ENCODE results near the gene LRRC8B. TPM values are rescaled to one million over a fixed set of nuclear protein-coding genes. Genes with fewer than 3 reads are reported as not detected.

Gene LRRC8B
- total RNA-seq, 3 donors from 2014 or later (not counting 1 experiment from before 2014, with no cell fraction given), result 1.7 to 2.9 (median 2.9) TPM

DNA sequence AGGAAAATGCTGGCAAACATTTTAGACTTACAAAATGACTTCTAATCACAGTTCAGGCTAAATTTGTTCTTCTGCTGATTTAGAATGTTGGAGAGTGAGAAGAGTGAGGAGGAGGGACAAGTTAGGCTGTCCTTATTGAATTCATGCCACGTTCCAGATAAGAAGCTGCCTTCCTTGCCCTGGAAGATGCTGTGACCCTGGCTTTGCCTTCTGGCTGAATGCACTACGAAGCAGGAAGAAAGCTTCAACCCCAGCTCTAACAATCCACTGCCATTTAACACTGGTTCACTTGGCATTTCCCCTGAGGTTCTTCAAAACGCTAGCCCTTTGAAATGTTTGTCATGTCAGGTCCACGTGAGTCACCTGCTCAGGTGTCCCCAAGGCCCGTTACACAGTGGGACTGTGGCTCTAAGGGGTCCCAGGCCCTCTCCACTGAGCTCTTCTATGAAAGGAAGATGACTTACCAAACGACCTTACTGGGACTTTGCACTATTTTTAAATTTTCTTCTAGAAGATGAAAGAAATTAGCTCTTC lies 78.3 kb downstream of the LRRC8B start:
- no peak for ATAC-seq
- Histone ChIP-seq H3K36me3 (ENCODE audit: control insufficient read depth, insufficient read depth, low read length) (no peaks in the 10 kb centered on the region), H3K27me3 (ENCODE audit: control insufficient read depth, insufficient read depth, low read length) (no peaks in the 10 kb centered on the region), H3K4me1 (ENCODE audit: control insufficient read depth, insufficient read depth, low read length) (peaks cover 14% of the 10 kb centered on the region), H3K9me3 (ENCODE audit: control insufficient read depth, insufficient read depth, low read length) (no peaks in the 10 kb centered on the region), H3K27ac (ENCODE audit: low read length) (no peak overlapping the region), H3K4me3 (ENCODE audit: low read length) (no peak overlapping the region)
- no peaks in the 10 kb centered on the region for H3K9me3 Mint-ChIP-seq
- DNase-seq, result peak in 1 of 2 donors; percentile 49
- TF ChIP-seq, protein P1, sequence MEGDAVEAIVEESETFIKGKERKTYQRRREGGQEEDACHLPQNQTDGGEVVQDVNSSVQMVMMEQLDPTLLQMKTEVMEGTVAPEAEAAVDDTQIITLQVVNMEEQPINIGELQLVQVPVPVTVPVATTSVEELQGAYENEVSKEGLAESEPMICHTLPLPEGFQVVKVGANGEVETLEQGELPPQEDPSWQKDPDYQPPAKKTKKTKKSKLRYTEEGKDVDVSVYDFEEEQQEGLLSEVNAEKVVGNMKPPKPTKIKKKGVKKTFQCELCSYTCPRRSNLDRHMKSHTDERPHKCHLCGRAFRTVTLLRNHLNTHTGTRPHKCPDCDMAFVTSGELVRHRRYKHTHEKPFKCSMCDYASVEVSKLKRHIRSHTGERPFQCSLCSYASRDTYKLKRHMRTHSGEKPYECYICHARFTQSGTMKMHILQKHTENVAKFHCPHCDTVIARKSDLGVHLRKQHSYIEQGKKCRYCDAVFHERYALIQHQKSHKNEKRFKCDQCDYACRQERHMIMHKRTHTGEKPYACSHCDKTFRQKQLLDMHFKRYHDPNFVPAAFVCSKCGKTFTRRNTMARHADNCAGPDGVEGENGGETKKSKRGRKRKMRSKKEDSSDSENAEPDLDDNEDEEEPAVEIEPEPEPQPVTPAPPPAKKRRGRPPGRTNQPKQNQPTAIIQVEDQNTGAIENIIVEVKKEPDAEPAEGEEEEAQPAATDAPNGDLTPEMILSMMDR (IDR thresholded peaks at IDR 0.05), result no peak
- H3K4me1 Mint-ChIP-seq, result peaks cover 28 to 35% of the 10 kb centered on the region in 2 donors
- no peaks in the 10 kb centered on the region for H3K27me3 Mint-ChIP-seq (ENCODE audit: low read depth in 2 of 2)
- H3K36me3 Mint-ChIP-seq, result no peaks in the 10 kb centered on the region
- H3K27ac Mint-ChIP-seq, result no peak overlapping the region
- 86% methylated on average over 5 of the region's 6 CpGs for WGBS (ENCODE audit: insufficient coverage)
- H3K4me3 Mint-ChIP-seq, result no peak overlapping the region
- intact Hi-C loops (cut with micrococcal nuclease), result no loop called here

DNA sequence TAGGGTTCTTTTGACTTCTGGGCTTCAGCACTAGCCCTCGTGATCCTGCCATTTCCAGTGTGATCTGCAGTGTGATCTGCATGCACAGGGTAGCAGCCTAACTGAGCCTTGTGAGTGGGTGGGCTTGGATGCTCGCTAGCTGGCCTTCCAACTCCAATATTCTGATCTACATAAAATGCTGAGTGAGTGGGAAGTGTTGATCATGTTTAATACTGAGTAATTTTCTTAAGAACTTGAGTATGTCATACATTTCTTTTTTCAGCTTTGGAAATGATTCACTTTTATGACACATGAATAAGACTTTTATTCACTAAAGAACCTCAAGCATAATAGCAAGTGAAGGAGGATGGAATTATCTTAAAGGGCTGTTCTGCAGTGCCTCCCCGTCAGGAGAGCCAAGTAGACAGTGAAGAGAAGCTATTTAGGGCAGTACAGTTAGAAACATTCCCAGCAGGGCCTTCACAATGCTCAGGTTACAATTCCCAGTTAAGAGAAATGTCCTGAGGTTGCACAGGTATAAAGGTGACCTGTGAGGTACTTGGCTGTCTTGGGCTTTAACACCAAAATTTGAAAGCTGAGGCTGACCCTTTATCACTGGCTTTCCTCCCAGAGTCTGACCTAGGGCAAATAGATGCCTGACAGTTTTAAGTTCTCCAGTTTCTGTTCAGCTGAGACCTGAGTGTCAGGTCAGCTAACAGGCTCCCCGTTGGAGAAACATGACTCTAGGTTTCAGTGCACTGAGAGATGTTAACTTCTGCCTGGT lies 79.2 kb downstream of the LRRC8B start:
- WGBS (ENCODE audit: insufficient coverage), result 71% methylated on average over 4 of the region's 4 CpGs
- Histone ChIP-seq H3K27me3 (ENCODE audit: control insufficient read depth, insufficient read depth, low read length) (no peaks in the 10 kb centered on the region), H3K9me3 (ENCODE audit: control insufficient read depth, insufficient read depth, low read length) (no peaks in the 10 kb centered on the region), H3K36me3 (ENCODE audit: control insufficient read depth, insufficient read depth, low read length) (no peaks in the 10 kb centered on the region), H3K4me3 (ENCODE audit: low read length) (no peak overlapping the region), H3K27ac (ENCODE audit: low read length) (no peak overlapping the region), H3K4me1 (ENCODE audit: control insufficient read depth, insufficient read depth, low read length) (peaks cover 21% of the 10 kb centered on the region)
- Mint-ChIP-seq H3K27ac (no peak overlapping the region), H3K4me1 (peaks cover 35 to 43% of the 10 kb centered on the region in 2 donors), H3K27me3 (ENCODE audit: low read depth in 2 of 2) (no peaks in the 10 kb centered on the region), H3K9me3 (no peaks in the 10 kb centered on the region), H3K36me3 (no peaks in the 10 kb centered on the region), H3K4me3 (no peak overlapping the region)
- DNase-seq, result no peak
- ATAC-seq, result no peak
- TF ChIP-seq, protein P1 (IDR thresholded peaks at IDR 0.05), result no peak
- intact Hi-C loops (cut with micrococcal nuclease), result no loop called here

DNA sequence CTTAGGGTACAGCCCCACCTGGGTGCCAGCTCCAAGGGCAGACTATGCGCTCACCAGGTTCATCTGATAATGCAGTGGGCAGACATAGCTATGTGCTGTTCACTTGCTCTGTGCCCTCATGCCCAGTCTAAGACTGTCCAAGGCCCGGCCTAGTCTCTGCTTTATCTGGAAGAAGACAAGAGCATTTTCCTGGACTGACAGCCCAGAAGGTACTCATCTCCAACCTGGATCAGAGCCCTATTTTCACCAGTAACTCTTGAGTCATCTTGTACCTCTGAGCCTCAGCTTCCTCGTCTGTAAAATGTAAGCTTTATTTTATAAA lies 79.7 kb downstream of the LRRC8B start:
- Histone ChIP-seq H3K27ac (ENCODE audit: low read length) (no peak overlapping the region), H3K4me1 (ENCODE audit: control insufficient read depth, insufficient read depth, low read length) (peaks cover 26% of the 10 kb centered on the region), H3K4me3 (ENCODE audit: low read length) (no peak overlapping the region), H3K9me3 (ENCODE audit: control insufficient read depth, insufficient read depth, low read length) (no peaks in the 10 kb centered on the region), H3K27me3 (ENCODE audit: control insufficient read depth, insufficient read depth, low read length) (no peaks in the 10 kb centered on the region), H3K36me3 (ENCODE audit: control insufficient read depth, insufficient read depth, low read length) (no peaks in the 10 kb centered on the region)
- no peak for DNase-seq
- Mint-ChIP-seq H3K27ac (no peak overlapping the region), H3K27me3 (ENCODE audit: low read depth in 2 of 2) (no peaks in the 10 kb centered on the region), H3K9me3 (no peaks in the 10 kb centered on the region), H3K4me1 (peaks cover 35 to 43% of the 10 kb centered on the region in 2 donors), H3K36me3 (no peaks in the 10 kb centered on the region), H3K4me3 (no peak overlapping the region)
- TF ChIP-seq, protein P1 (IDR thresholded peaks at IDR 0.05), result no peak
- intact Hi-C loops (cut with micrococcal nuclease), result no loop called here
- ATAC-seq, result no peak
- 96% methylated on average over 2 of the region's 3 CpGs for WGBS (ENCODE audit: insufficient coverage)

Data from natural killer cell (primary cell).